Raji (cell line): ENCODE measurements around the gene FUOM.

ENCODE experiments used
- POLR2A ChIP-seq: IDR thresholded peaks from 2 replicates; pipeline ENCODE4 v1.6.1; 2011; ENCODE audit warnings: low read depth, low read length, control low read depth; ENCODE audit not compliant: insufficient read depth

The FUOM gene

DNA sequence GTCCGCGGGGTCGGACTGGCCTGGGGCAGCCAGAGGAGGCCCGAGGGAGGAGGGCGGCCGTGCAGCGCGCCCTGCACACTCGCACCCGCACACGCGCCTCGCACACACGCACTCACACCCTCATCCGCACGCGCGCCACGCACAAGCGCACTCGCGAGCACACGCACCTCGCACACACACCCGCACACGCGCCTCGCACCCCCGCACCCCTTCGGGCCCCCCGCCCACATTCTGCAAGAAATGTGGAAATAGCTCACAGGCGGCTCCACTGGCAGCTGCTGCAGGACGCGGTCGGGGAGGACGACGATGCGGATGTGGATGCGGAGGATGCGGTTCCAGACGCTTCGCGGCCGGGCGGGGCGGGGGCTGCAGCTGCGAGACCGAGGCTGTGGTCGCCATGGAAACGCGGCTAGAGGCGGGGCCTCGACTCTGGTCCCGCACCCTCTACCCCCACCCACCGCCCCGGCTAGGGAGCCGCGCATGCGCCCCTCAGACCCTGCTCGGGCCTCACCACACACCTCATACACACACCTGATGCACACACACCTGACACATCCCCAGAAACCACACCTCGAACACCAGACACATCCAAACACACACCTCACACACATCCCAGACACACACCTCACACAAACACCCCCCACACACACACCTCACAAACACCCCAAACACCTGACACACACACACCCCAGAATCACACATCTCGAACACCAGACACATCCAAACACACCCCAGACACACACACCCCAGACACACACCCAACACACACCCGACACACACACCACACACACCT lies 21.0 kb downstream of the FUOM start, which contains the start of gene CALY:
TSS of gene CALY (minus strand) at position 320 of the 793 bp plus-strand sequence. CDS start 7,907 bp downstream, outside the sequence.
- no peak for TF ChIP-seq POLR2A

DNA sequence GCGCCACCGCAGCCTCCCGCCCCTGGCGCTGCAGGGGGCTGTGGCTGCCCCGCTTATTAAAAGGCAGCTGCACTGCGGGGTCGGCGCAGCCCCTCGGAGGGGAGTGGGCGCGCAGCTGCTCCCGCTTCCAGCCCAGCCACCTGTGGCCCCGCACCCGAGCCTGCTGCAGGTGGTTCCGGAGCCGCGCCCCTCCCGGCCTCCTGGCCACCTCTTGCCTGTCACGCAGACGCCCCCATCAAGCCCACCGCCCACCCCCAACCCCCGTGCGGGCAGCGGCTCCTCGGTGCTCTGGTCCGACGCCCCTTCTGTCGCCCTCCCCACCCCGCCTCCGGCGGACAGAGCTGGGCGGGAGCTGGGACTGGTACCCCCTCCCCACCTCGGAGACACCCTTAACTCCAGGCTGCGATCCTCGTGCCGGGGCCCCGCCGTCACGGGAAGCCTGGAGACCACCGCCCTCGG lies 21.7 kb downstream of the FUOM start:
- no peak for TF ChIP-seq POLR2A

DNA sequence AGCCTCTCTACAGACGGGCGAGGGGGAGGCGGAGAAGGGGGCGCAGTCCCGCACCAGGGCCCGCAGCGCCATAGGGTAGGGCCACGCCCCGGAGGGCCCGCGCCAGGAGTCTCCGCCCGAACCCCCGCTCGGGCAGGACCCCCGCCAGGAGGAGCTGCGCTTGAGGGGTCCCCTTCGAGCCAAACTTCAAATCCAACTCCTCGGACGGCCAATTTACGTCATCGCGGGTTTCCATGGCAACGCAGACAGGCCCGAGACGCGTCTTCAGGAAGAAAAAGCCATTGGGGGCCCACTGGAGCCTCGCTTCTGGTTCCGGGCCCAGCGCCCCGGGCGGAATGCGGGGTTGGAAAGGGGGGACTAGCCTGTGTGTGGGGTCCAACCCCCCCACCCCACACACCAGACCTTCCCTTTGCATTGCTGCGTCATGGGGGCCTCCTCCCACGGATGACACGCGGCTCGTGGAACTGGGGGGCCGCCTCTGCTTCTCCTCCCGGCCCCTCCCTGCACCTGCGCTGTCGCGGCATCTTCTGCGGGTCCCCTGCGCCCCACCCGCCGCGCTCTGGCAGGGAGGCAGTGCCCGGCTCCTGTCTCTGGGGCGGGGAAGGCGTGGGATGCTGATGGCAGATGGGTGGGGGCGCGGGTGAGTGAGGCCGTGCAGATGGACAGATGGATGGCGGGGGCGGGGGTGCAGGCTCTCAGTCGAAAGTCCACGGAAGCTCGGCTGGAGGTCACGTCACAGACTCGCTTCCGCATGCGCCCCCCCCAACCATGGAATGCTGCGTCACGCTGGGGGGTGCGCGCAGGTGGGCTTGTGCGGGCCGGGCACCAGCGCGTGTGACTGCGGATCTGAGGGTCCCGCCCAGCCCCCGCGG lies 22.3 kb downstream of the FUOM start:
- no peak for TF ChIP-seq POLR2A

DNA sequence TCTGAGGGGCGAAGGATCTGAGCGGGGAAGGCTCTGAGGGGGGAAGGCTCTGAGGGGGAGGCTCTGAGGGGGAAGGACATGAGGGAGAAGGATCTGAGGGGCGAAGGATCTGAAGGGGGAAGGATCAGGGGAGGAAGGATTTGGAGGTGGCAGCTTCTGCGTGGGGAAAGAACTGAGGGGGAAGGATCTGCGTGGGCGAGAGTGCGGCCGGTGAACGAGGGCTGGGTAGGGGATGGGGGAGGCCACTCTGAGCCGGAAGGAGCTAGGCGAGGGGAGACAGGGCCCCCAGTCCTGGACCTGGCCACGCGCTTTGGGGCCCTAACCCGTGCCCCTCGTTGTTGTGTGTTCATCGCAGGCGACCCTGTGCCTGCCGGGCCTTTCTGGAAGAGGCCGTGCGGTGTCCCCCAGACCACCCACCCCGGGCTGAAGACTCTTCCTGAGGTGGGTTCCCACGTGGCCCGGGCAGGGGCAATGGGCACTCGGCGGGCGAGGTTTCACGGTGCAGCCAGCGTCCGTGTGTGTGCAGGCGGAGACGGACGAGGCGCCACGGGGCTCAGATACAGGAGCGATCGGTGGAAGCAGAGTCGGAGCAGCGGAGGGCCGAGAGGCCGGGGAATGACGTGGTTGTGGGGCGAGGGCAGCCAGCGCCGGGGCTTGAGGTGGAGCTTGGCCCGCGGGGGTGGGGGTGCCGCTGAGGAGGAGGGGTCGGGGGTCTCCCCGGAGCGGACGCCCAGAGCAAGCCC lies 23.1 kb downstream of the FUOM start:
- no peak for TF ChIP-seq POLR2A

DNA sequence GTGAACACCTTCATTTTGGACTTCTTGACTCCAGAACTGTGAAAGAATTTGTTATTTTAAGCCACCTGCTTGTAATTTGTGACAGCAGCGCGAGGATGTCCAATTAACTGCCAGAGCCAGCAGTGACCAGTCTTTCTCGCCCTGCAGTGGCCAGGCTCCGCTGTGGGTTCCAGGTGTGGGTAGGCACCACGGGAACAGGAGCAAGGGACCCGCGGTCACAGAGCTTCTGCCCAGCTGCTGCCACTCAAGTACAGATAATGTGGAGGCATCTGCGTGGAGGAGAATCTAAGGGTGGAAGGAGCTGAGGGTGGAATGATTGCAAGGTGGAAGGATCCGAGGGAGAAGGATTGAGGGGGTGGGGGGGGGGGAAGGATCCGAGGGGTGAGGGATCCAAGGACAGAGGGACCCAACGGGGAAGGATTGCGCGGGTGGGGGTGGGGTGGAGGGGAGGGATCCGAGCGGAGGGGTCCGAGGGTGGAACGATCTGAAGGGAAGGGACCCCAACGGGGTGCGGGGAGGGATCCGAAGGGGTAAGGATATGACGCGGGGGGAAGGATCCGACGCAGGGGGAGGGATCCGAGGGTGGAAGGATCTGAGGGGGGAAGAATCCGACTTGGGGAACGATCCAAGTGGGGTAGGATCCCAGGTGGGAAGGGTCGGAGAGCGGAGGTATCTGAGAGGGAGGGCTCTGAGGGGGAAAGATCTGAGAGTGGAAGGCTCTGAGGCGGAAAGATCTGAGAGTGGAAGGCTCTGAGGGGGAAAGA lies 24.7 kb downstream of the FUOM start:
- no peak for TF ChIP-seq POLR2A

DNA sequence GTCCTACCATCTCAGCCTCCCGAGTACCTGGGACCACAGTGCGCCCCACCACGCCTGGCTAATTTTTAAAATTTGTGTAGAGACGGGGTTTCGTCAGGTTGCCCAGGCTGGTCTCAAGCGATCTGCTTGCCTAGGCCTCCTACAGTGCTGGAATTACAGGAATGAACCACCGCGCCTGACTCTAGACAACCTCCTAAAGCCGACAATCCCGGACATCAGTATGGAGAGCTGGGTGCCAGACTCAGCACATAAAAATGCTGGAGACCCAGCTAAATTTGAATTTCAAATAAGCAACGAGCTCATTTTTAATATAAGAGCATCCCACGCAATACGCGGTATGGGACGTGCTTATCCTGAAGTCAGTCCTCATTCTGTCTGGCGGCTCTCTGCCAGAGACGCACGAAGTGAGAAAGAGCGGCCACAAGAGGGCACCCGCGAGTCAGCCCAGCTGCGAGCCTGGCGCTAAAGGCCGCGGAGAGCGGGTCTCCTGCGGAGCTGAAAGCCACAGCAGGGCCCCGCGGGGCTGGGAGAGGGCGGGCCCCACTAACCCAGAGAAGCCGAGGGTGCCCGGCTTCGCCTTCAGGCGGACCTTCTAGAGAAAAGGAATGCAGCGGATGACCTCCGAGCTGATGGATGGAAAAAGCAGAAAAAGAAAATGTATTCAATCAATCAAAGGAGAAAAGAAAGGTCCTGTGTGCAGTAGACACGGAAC lies 28.2 kb downstream of the FUOM start:
- no peak for TF ChIP-seq POLR2A

DNA sequence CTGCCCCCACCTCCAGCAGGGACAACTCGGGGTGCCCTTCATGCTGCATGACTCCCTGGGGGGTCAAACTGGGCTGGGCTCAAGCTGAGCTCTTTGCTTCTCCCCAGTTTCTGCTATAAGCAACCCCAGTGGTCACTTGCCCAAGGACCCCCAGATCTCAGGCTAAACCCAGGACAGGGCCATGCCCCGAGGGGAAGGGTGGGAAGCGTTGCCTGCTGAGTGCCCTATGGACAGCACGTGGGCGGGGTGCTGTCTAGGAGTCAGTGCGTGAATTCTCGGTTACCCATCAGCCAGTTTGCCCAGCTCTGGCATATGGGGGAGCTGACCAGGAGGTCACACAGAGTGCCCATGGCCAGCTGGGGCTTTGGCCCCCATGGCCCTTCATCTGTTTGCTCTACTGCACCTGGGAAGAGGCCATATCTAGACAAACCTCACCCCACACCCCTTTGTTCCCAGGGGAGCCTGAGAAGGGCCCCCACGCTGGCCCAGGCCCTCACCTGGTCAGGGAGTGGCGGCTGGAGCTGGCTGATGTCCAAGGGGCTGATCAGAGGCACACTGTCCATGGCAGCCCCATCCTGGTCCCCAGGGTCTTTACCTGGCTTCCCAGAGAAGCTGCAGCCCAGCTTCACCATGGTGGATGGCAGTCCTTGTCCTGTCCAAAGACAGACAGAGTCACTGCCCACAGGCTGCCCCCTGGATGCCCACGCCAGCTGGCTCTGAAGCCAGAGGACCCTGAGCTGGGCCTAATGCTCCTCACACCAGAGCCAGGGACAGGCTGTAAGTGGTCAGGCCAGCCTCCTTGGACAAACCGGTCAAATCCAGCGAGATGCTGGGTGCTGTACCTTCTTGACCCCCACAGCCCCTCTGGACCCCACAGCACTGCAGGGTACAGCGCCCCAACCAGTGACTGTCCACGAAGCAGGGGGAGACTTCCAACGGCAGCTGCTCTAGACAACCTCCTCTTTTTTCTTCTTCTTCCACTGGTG lies 29.2 kb downstream of the FUOM start:
- no peak for TF ChIP-seq POLR2A

DNA sequence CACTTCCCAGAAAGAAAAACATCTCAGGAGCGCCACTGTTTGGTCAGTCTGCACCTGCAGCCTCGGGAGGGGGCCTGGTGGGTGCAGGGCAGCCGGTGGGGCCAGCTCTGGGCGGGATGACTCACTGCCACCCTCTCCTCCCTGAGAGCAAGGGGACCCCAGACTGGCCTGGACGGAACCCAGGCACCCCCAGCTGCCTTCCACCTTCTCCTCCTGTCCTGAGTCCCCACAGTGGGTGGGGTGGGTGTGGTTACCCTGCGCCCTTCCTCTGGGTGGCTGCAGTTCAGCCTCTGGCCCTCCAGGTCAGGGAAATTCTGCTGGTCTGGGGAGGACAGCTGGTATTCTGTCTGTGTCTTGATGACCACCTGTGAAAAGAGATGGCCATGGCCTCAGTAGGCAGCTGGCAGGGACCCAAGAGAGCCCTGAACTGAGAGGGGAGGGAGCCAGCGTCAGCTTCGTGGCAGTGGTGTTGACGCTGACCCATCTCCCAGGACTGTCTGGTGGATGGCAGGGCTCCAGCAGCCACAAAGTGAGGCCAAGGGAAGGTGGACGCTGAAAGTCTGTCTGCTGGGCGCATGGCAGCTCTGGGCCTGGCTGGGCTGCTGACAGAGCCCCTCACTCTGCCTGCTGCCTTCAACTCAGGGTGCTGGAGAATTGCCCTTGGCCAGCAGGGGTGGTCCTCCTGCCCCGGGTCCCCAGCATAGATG lies 30.0 kb downstream of the FUOM start:
- TF ChIP-seq POLR2A, result no peak

DNA sequence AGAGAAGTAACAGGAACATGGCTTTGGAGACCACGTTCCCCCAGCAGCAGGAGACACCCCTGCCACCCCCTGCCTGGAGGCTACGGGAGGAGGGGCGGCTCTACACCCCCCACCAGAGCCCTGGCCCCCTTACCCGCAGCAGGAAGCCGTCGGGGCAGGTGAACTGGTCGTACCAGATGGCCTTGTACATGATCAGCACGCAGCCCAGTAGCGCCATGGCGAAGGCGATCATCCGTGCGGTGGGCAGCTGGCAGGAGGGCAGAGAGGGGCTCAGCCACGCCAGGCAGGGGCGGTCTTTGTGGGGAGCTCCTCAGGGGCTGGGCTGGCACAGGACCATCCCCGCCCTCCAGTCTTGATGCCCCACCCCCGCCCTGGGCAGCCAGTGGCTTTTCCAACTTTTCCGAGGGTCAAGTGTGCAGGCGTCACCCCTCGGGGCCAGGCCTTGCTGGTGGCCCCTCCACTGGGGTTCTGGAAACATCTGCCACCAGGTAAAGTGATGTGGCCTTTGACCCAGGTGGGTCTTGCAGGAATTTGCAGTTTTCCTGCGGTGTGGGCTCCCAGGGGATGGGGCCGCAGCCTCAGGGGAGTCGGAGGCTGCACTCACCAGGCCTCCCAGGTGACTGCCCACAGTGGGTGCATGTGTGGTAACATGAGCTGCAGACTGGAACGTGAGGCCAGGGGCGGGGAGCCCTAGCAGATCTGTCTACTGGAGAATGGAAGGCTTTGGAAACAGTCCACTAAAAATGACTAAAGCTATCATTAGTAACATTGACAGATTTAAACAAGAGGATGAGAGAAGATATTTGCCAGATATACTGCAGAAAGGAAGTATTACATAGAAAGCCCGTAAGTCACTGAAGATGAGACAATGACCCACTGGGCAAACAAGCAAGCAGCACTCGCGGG lies 30.8 kb downstream of the FUOM start:
- no peak for TF ChIP-seq POLR2A

DNA sequence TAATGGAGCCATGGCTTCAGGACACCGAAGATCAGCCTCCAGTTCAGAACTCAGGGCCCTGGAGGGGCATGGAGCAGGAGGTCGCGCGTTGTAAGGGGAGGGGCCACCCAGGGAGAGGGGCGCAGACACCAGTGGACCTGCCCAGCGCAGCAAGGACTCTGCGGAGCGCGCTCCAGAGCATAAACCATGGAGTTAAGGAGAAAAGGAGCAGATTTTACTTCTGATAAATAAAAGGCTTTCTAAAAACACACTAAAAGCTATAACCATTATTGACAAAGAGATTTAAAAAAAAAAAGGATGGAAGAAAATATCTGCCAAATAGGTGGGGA lies 31.6 kb downstream of the FUOM start:
- TF ChIP-seq POLR2A, result no peak
